Right renal cortex interstitium (tissue), 3 donors: Measurements from ENCODE around the gene MDC1. TPM values are rescaled to one million over a fixed set of nuclear protein-coding genes. Genes with fewer than 3 reads are reported as not detected.
A peak's percentile ranks its signal among the peaks of the same experiment; 100 is the strongest.
"Not testable (repeated sequence)": the region's sequence is repeated elsewhere in the genome, so short reads cannot be mapped to it uniquely, and the experiment has no call there.

ENCODE experiments used
- DNase-seq, 3 donors: peaks; one replicate each; pipeline ENCODE4 v3.0.0-alpha.2; 2013; ENCODE audit warnings: low read depth in 3 of 3, low spot score in 2 of 3
- polyA plus RNA-seq, 3 donors: library from polyadenylated mRNA; unstranded; fragments of 120-200 nt; gene quantifications; one replicate each; pipeline ENCODE4 v1.2.1, GENCODE V29; 2013; ENCODE audit not compliant: insufficient read length in 3 of 3

Gene MDC1
- polyA plus RNA-seq, 3 donors: 33.5 to 43.4 (median 35.6) TPM

GRCh38 chr6:30725713-30726505, 8.8 kb upstream of the MDC1 start:
- DNase-seq: no peak

- DNase-seq: no peak
These were observed 8.0 kb upstream of the MDC1 start for GRCh38 chr6:30724906-30725667.

GRCh38 chr6:30723843-30724741, 7.0 kb upstream of the MDC1 start:
- DNase-seq: not testable (repeated sequence)

GRCh38 chr6:30723159-30723842, 6.2 kb upstream of the MDC1 start:
- not testable (repeated sequence) for DNase-seq

DNA sequence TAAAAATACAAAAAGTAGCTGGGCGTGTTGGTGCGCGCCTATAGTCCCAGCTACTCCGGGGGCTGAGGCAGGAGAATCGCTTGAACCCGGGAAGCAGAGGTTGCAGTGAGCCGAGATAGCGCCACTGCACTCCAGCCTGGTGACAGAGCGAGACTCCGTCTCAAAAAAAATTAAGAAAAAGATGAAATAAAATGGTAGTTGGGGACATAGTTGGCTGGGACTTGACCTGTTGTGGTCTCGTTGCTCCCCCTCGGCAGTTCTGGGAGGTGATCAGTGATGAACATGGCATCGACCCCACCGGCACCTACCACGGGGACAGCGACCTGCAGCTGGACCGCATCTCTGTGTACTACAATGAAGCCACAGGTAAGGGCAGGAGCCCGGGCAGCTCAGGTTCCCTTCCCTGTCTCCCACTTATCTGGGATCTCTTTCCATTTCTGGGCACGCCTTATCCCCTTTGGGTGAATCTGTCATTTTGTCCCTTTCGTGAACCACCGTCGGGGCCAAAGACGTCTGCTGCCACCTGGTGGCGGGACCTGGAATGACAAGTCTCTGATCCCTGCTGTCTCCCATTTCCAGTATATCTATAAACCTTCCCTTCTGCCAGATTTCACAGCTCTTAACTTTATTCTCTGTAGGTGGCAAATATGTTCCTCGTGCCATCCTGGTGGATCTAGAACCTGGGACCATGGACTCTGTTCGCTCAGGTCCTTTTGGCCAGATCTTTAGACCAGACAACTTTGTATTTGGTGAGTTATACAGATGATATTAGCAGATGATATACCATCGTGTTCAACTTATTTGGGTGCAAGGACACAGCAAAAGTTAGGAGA, 5.4 kb upstream of the MDC1 start:
- DNase-seq: peak in 1 of 3 donors; percentile 66

DNA sequence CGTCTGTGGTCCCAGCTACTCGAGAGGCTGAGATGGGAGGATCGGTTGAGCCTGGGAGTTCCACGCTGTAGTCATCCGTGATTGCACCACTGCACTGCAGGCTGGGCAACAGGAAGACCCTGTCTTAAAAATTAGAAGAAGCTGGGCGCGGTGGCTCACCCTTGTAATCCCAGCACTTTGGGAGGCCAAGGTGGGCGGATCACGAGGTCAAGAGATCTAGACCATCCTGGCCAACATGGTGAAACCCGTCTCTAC, 4.9 kb upstream of the MDC1 start:
- not testable (repeated sequence) for DNase-seq

DNA sequence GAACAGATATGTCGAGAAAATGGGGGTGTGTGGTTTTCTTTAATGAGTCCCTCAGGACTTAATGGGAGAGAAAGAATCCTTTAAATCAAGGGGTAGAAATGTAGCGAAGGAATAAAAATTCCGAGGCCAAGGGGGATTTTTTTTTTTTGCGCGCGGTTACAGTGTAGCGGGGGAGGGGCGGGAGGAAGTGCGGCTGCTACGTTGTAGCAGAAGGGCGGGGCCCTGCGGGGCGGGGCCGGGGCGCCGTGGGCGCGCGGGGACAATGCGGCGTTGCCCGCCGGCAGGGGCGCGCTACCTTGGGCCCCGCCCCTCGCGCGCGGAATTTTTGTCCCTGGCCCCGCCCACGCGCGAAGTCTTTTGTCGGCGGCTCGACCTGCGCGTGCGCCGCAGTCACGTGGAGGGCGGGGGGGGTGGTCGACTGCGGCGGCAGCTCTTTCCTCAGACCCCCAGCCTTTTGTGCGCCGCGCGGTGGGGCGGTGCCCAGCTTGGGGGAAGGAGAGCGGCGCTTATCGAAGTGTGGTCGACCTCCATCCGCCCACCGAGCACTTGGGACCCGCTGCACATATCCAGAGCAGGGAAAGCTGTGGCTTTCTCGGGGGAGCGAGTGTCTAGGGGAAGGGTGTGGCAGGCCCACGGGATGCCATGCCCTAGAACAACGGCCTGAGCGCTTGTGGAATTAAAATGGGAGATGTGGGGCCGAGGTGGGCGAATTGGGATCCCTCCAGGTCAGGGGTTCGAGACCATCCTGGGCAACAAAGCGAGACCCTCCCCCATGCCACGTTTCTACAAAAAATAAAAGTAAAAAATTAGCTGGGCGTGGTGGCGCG, 4.3 kb upstream of the MDC1 start:
- DNase-seq: peak in 2 of 3 donors; percentile 80 to 81

DNA sequence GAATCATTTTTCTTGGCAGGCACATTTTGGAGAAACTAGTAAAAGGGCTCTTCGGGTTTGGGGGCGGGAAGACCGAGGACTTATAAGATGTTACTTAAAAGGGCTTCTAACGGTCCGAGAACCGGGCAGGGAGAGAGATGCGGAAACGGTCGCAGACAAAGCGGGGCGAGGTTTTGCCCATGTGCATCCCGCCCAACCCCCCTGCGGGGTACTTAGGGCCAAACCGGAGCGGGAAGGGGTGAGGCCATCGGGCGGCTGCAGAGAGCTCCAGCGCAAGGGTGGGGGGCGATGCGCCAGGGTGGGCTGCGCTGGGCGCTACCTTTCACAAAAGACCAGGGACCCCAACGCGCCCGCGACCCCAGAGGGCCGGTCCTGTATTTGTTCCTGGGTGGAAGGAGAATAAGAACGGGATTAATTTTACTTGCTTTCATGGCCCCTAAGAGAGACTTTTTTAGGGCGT, 3.7 kb upstream of the MDC1 start:
- no peak for DNase-seq

DNA sequence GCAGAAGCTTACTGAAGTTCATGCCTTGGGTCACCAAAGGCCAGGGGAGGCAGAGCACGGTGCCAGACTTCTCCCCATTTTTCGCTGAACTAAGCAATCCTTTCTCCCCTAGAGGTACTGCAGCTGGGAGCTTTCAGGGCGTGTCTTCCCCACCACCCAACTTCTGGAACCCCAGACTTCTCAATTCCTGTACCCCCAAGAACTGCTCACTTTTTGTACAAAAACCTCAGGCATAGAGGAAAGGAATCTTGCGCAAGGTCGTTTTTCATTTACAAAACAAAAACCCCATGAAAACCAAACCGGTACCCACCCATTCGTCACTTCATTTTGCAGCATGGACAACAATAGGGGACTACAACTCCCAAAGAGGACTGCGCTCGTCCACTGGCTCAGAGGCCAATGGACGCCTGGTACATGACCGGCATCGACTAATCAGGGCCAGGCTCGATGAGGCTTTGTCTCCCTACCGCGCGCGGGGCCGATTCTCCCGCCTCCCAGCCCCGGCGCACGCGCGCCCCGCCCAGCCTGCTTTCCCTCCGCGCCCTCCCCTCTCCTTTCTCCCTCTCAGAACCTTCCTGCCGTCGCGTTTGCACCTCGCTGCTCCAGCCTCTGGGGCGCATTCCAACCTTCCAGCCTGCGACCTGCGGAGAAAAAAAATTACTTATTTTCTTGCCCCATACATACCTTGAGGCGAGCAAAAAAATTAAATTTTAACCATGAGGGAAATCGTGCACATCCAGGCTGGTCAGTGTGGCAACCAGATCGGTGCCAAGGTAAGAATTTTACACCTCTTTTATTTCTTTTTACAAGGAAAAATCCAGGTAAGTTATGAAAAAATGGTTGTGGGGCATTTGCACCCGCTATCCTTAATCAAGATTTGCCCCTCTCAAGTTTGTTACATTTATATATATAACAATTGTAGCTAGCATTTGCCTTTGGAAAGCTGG, 3.0 kb upstream of the MDC1 start, which contains the start of gene TUBB:
Gene TUBB (plus strand): TSS at position 562 of the 947 bp plus-strand sequence. CDS start 155 bp downstream, at position 717.
- peak; percentile 92 to 94 (median 92) for DNase-seq

DNA sequence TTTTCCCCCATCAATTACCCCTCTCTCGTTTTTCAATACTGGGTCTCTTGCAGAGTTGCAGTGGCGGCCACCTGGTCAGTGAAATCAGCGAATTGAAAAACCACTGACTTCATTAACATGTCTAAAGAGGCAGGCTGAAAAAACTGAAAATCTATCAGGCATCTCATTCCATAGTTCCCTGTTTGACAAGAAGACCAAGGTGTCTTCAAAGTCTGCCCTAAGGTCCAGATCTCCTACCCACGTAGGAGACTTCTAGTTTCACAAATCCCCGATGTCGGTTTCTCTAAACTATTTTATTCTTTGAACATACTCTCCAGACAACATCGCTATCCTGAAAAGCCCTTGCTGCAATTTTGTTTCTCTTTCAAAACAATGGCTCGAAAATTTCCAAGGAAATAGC, 2.3 kb upstream of the MDC1 start:
- DNase-seq: no peak

- DNase-seq: not testable (repeated sequence)
These were observed 1.0 kb upstream of the MDC1 start for GRCh38 chr6:30717845-30718720.

- no peak for DNase-seq
These were observed 277 bp downstream of the MDC1 start for GRCh38 chr6:30716879-30717128.

DNA sequence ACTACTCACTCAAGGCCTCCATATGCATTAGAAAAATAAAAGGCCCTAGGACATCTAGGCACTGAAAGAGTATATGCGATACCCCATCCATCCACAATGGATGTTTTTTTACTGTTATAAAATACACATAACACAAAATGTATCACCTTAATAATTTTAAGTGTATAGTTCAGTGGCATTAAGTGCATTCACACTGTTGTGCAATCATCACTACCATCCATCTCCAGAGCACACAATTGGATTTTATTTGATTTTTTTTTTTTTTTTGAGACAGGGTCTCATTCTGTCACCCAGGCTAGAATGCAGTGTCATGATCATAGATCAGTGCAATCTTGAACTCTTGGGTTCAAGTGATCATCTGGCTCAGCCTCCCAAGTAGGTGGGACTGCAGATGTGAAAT, 2.8 kb downstream of the MDC1 start:
- no peak for DNase-seq

- no peak for DNase-seq
These were observed 4.6 kb downstream of the MDC1 start for GRCh38 chr6:30712441-30712945.

DNA sequence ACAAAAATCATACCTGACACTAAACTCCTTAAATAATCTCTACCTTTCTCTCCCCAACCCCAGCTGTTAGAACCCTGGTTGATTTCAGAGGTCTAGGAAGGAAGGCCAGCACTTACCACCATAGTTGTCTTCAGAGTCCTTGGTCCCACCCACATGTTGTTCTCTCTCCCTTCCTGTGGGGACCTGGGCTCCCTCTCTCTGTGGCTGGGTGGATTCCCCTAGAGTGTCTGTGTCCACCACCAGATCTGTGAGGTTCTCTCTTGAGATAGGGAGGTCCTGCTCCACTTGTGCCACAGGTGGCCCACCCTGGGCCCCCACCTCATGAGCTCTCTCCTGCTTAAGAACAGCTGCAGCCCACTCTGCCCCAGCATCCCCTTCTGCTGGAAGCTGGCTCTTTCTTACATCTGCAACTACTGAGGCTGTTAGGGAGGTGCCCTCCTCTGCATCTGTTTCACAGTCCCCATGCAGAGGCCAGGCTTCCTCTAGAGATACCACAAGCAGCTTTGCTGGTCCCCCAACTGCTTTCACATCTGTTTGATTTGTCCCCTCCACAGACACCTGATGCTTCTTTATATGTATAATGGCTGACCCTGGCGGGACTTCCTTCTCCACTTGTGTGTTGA, 5.2 kb downstream of the MDC1 start:
- DNase-seq: no peak
